NCI-H748 treated with DMSO at 0.1 percent for 48 hours (cell line): ENCODE data around the gene GCSAML.
"Not testable (repeated sequence)": the region's sequence is repeated elsewhere in the genome, so short reads cannot be mapped to it uniquely, and the experiment has no call there.

ENCODE experiments used
- DNase-seq: peaks from one replicate; lab custom pipeline; 2025; lab: John Stamatoyannopoulos, UW

GCSAML gene

GRCh38 chr1:247548769-247549182, at the start of gene GCSAML:
Gene GCSAML (plus strand): TSS chr1:247549134. CDS start chr1:247549192, 58 bp downstream.
- no peak for DNase-seq

- DNase-seq = no peak
Observed at GRCh38 chr1:247500865-247501264, 48.1 kb upstream of the GCSAML start.

- DNase-seq = no peak
Observed at GRCh38 chr1:247506831-247507230, 42.1 kb upstream of the GCSAML start.

GRCh38 chr1:247517795-247518612, 30.9 kb upstream of the GCSAML start:
- no peak for DNase-seq

- DNase-seq = no peak
Observed at GRCh38 chr1:247518613-247518891, 30.4 kb upstream of the GCSAML start.

GRCh38 chr1:247521886-247522285, 27.0 kb upstream of the GCSAML start:
- DNase-seq = not testable (repeated sequence)

- no peak for DNase-seq
Observed at GRCh38 chr1:247528812-247529474, 20.0 kb upstream of the GCSAML start.

GRCh38 chr1:247529771-247530355, 19.1 kb upstream of the GCSAML start:
- DNase-seq = no peak

GRCh38 chr1:247530785-247531184, 18.1 kb upstream of the GCSAML start:
- DNase-seq = no peak

- no peak for DNase-seq
Observed at GRCh38 chr1:247531937-247532336, 17.0 kb upstream of the GCSAML start.

GRCh38 chr1:247535402-247535801, 13.5 kb upstream of the GCSAML start:
- no peak for DNase-seq

- DNase-seq = no peak
Observed at GRCh38 chr1:247536340-247536739, 12.6 kb upstream of the GCSAML start, which contains the start of gene OR2C3. Gene OR2C3 (minus strand): TSS chr1:247536440. CDS start chr1:247532511, 3,929 bp downstream.

GRCh38 chr1:247538561-247538960, 10.4 kb upstream of the GCSAML start:
- DNase-seq = no peak

- no peak for DNase-seq
Observed at GRCh38 chr1:247539215-247539614, 9.7 kb upstream of the GCSAML start.

- no peak for DNase-seq
Observed at GRCh38 chr1:247540581-247540980, 8.4 kb upstream of the GCSAML start.

- no peak for DNase-seq
Observed at GRCh38 chr1:247542811-247543210, 6.1 kb upstream of the GCSAML start.

GRCh38 chr1:247548092-247548491, 842 bp upstream of the GCSAML start:
- DNase-seq = no peak

GRCh38 chr1:247551721-247552120, 2.8 kb downstream of the GCSAML start:
- no peak for DNase-seq

GRCh38 chr1:247552231-247552630, 3.3 kb downstream of the GCSAML start:
- DNase-seq = no peak

GRCh38 chr1:247557926-247558674, 9.2 kb downstream of the GCSAML start:
- no peak for DNase-seq

GRCh38 chr1:247561711-247562110, 12.8 kb downstream of the GCSAML start:
- DNase-seq = no peak

GRCh38 chr1:247562198-247562597, 13.3 kb downstream of the GCSAML start:
- no peak for DNase-seq
